Hematopoietic multipotent progenitor cell treated with erythropoietin and hydrocortisone succinate and interleukin-3 and kit ligand, for 8 days (in vitro differentiated cells): ENCODE results near the gene C14orf180.

ENCODE experiments used
- DNase-seq: peaks from one replicate; pipeline ENCODE4 v3.0.0-alpha.2; 2015

C14orf180 gene

GRCh38 chr14:104581521-104581920 is 2.0 kb downstream of the C14orf180 start:
- no peak for DNase-seq

DNA sequence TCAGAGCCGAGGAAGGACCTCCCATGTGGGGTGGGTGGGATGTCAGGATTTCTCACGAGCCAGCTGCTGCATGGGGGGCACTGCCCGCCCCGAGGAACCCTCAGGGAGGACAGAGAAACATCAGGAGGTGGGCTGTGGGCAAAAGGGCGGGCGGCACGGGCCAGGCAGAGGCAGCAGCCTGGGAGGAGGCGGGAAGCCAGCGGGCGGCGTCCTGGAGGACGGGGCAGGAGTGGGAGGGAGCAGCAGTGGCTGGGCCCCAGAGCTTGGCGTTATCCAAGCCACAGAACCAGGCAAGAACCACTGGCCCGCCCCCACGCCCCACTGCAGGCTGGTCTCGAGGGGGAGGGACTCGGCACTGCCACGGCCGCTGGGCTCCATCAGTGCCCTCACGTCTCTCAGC is 2.4 kb downstream of the C14orf180 start:
- DNase-seq, result no peak

GRCh38 chr14:104582662-104583061 is 3.1 kb downstream of the C14orf180 start:
- no peak for DNase-seq

GRCh38 chr14:104583424-104584306 is 4.1 kb downstream of the C14orf180 start:
- no peak for DNase-seq

DNA sequence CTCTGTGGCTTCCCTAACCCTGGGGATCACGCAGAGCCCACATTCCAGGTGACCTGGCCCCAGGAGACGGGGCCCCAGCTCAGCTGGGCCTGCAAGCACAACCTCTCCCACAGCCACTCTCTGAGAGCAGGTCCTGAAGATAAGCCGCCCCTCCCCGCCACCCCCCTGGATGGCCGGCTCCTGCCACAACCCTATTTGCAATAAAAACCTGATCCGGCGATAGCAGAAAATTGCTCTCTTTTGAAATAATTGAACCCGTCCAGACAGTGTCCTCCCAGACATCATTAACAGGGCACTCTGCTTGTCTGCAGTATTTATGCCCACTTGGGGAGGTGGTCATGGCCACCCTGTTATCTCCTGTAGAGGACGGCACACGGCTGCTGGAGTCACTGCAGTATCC is 5.0 kb downstream of the C14orf180 start:
- no peak for DNase-seq

DNA sequence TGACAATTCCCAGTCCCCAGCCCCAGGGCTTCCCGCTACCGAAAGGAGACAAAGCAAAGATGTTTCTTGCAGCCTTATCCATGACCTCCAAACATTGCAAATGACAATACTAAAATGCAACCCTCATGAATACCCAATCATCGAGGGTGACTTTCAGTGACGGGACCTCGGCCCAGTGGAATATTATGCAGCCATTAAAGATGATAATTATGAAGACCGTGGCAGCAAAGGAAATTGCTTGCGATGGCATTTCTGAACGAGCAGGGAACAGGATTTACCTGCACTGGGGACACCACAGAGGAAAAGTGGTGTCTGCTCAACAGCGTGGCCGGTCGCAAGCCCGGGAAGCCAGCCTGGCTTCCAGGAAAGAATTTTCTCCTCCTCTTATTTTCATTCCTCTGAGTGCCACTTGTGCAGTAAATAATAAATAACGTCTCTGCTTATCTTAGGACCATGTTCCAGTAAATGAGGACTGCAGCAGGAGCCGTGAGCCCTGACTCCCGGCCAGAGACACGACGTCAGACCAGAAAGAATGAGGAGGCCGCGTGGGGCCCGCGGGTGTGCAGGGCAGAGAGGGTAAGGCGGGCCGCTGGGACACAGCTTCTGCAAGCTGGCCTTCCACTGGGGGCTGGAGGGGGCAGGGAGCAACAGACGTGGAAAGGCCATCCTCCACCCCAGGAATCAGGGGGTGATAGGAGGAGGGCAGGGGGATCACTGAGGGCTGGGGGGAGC is 6.6 kb downstream of the C14orf180 start:
- no peak for DNase-seq

DNA sequence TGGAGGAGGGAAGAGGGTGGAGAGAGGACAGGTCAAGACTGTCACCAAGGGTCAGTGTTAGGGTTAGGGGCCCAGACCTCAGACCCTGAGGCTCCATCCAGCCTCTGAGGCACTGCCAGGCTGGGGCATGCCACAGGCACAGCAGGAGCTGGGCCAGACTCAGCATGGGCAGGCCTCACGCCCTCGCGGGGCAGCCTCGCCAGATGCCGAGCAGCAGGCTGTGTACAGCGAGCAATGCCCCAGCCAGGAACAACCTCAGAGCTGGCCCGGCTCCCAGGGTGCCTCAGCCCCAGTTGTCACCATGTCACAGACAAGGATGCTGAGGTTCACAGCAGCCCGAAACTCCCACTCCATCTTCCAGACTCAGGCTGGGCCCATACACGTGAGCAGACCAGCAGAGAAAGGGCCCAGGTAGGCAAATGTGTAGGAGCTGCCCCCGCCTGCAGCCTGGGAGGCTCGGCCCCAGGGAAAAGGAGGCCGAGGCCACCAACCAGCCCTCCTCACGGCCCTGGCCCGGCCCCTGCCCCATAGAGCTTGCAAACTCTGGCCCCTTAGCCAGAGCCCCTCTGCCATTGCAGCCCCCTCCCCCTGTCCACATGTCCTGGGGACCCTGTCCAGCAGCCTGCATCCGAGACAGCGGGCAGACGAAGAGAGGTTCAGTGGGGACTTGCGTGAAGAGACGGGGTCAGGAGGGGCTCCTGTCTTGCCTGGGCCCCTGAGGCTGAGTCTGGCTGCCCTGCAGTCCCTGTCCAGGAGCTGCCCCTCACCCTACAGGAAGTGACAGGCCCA is 7.5 kb downstream of the C14orf180 start:
- no peak for DNase-seq

DNA sequence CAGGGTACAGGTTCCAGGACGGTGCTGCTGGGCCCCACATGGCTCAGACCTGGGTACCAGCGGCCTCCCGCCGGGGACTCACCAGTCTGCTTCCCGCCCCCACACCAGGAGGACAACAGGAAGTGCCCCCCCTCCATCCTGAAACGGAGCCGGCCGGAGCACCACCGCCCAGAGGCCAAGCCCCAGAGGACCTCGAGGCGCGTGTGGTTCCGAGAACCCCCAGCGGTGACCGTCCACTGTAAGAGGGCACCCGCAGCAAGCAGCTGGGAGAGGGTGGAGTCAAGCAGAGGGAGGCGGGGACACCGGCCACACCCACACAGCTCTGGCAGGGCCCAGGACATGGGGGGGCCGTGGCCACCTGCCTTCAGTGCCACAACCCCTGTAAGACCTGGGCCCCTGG is 8.1 kb downstream of the C14orf180 start:
- no peak for DNase-seq

- no peak for DNase-seq
Observed at GRCh38 chr14:104588066-104588857, 8.7 kb downstream of the C14orf180 start.

- no peak for DNase-seq
Observed at GRCh38 chr14:104589338-104590195, 10.0 kb downstream of the C14orf180 start.

DNA sequence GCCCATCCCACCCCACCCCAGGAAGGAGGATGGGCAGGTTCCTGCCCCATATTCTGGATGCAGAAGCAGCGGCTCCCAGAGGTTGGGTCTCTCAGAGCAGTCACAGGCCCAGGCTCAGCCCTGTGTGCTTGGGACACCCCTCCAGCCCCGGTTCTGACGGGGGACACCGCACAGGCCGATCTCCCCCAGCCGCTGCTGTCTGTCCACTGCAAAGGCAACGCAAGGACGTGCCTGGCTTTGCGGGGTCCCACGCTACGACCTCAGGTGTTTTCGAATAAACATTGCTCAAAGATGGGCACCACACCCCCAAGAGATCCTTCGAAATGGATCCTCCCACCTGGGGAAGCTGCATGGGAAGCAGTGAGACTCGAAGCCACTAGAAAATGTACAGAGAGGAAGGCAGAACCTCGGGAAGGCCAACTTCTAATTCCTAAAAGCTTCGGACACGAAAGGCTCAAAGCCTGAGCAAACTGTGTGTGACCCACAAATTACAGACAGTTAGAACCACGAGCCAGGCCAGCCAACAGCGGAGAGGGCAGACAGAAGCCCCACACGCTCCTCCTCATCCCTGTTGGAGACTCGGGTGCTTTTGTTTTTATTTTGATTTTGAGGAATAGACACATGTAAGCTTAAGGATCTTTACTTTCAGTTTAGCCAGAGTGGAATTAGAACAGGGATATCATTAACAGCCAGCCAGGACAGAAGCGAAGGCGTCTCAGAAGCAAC is 10.8 kb downstream of the C14orf180 start:
- no peak for DNase-seq

DNA sequence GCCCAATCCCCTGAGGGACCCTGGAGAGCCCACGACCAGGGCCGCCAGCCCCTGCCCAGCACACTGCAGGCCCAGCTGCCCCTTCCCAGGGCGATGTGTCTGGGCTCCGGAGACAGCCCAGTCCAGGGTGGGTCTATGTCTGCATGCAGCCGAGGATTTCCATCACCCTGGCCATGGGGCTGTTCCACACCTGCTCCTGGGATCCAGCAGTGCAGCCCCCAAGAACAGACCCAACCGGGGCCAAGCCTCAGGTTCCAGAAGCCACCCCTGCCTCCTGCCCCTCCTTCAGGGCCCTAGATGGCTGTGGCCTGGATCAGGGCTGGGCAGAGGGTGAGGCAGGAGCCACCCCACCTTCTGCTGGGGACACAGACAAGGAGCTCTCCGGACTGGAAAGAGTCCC is 11.5 kb downstream of the C14orf180 start:
- no peak for DNase-seq

DNA sequence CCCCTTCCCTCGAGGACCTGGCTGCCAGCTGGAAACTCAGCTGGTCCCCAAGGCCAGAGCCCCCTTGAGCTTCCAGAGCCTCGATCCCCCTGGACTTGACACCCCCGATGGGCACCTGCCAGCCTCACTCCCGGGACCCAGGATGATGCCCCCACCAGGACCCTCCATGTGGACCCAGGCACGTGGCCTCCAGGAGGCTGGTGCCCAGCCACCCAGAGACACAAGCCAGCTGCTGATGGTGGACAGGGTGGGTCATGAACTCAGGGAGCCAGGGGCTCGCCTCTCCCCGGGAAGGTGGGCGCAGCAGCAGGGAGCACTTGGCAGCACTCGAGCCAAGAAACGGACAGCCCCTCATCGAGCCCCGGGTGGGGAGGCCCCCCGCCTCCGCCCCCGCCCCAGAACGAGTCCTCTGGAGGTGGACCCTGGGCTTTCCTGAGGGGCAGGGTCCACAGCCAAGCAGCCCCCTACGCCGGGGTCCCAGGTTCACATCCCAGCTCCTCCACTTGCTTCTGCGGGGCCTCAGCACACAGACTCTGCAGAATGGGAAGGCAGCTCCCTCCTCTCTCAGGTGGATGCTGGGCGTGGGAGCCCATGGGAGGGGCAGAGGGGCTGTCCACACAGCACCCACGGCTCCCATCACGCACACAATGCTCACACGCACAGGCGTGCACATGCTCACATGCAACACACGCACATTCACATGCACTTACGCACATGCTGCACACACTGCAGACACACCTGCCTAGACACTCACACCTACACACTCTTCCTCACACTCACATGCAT is 12.1 kb downstream of the C14orf180 start:
- no peak for DNase-seq

- no peak for DNase-seq
Observed at GRCh38 chr14:104592292-104592672, 12.7 kb downstream of the C14orf180 start.

DNA sequence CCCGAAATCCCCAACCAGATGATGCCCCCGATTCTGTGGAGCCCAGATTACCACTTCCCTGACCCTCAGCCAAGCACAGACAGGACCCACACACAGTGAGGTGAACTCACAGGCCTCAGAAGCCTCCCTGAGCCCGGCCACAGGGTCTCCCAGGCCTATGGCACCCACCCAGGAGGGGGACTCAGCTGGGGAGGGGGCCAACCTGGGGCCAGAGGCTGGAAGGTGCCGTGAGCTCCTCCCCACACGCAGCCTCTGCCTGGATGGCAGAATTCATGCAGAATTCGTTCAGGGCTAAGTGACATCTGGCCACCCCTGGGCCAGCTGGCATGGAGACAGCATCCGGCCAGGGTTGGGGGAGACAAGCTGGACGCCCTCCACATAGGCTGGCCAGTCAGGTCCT is 13.2 kb downstream of the C14orf180 start:
- no peak for DNase-seq

- DNase-seq, result no peak
Observed at GRCh38 chr14:104593241-104593701, 13.7 kb downstream of the C14orf180 start.

GRCh38 chr14:104593710-104594136 is 14.2 kb downstream of the C14orf180 start:
- no peak for DNase-seq

GRCh38 chr14:104594310-104595046 is 14.9 kb downstream of the C14orf180 start:
- no peak for DNase-seq

GRCh38 chr14:104595116-104595675 is 15.6 kb downstream of the C14orf180 start:
- no peak for DNase-seq
